Measurements from ENCODE around the gene FTSJ3. TPM values are rescaled to one million over a fixed set of nuclear protein-coding genes. Genes with fewer than 3 reads are reported as not detected.
A peak's percentile ranks its signal among the peaks of the same experiment; 100 is the strongest.
"Not testable (repeated sequence)": the region's sequence is repeated elsewhere in the genome, so short reads cannot be mapped to it uniquely, and the experiment has no call there.

FTSJ3 gene
- total RNA-seq, 1 experiment from 2014 or later = 82.4 TPM

DNA sequence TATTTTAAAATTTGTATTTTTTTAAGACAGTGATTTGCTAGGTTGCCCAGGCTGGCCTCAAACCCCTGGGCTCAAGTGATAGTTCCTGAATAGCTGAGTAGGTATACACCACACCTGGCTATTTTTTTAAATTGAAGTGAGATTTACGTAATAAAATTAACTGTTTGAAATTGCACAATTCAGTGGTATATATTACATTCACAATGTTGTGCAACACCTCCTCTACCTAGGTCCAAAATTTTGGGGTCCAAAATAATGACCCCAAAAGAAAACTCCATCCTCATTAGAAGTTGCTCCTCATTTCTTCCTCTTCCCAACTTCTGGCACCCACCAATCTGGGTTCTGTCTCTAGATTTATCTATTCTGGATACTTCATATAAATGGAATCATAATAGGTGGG lies 18.0 kb upstream of the FTSJ3 start:
- DNase-seq = no peak
- Histone ChIP-seq H4K20me1 (ENCODE audit: low read length) (0 out of 2 replicates have a peak, but pooled peaks cover 1% of the 10 kb centered on the region), H3K36me3 (ENCODE audit: low read depth, low read length) (no peaks in the 10 kb centered on the region), H2AFZ (ENCODE audit: low read length) (no peak overlapping the region), H3K4me1 (ENCODE audit: insufficient read depth, low read length) (peaks cover 9% of the 10 kb centered on the region), H3F3A (ENCODE audit: low read length, unreplicated experiment) (no peaks in the 10 kb centered on the region), H3K4me3 (ENCODE audit: low read length) (no peak overlapping the region), H3K27ac (ENCODE audit: low read length) (no peak overlapping the region), H3K27me3 (ENCODE audit: low read length) (no peaks in the 10 kb centered on the region), H3K9ac (ENCODE audit: low read length) (no peak overlapping the region), H3K4me2 (ENCODE audit: low read length) (no peak overlapping the region), H3K9me2 (replicated peaks; ENCODE audit: low read length) (no peaks in the 10 kb centered on the region), H3K79me2 (ENCODE audit: low read length) (peaks cover 18% of the 10 kb centered on the region), H3K9me3 (ENCODE audit: low read length) (peaks cover 3% of the 10 kb centered on the region; the same call in 1 of the 2 replicates)
- ChIA-PET CTCF (no interaction called here), POLR2A (ENCODE audit: unreplicated experiment) (no interaction called here)
- BruUV-seq (replicated peaks) = no TSS peak
- TF ChIP-seq, protein P1, sequence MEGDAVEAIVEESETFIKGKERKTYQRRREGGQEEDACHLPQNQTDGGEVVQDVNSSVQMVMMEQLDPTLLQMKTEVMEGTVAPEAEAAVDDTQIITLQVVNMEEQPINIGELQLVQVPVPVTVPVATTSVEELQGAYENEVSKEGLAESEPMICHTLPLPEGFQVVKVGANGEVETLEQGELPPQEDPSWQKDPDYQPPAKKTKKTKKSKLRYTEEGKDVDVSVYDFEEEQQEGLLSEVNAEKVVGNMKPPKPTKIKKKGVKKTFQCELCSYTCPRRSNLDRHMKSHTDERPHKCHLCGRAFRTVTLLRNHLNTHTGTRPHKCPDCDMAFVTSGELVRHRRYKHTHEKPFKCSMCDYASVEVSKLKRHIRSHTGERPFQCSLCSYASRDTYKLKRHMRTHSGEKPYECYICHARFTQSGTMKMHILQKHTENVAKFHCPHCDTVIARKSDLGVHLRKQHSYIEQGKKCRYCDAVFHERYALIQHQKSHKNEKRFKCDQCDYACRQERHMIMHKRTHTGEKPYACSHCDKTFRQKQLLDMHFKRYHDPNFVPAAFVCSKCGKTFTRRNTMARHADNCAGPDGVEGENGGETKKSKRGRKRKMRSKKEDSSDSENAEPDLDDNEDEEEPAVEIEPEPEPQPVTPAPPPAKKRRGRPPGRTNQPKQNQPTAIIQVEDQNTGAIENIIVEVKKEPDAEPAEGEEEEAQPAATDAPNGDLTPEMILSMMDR (conservative IDR thresholded peaks at IDR 0.05; ENCODE audit: low read depth, low read length) = no peak
- no peak for TF ChIP-seq EZH2phosphoT487 (IDR thresholded peaks at IDR 0.05; ENCODE audit: borderline replicate concordance, low read length)
- no peak for TF ChIP-seq EZH2 (IDR thresholded peaks at IDR 0.05; ENCODE audit: low read length, unreplicated experiment)
- ATAC-seq = no peak
- intact Hi-C loops (cut with micrococcal nuclease) = no loop called here

DNA sequence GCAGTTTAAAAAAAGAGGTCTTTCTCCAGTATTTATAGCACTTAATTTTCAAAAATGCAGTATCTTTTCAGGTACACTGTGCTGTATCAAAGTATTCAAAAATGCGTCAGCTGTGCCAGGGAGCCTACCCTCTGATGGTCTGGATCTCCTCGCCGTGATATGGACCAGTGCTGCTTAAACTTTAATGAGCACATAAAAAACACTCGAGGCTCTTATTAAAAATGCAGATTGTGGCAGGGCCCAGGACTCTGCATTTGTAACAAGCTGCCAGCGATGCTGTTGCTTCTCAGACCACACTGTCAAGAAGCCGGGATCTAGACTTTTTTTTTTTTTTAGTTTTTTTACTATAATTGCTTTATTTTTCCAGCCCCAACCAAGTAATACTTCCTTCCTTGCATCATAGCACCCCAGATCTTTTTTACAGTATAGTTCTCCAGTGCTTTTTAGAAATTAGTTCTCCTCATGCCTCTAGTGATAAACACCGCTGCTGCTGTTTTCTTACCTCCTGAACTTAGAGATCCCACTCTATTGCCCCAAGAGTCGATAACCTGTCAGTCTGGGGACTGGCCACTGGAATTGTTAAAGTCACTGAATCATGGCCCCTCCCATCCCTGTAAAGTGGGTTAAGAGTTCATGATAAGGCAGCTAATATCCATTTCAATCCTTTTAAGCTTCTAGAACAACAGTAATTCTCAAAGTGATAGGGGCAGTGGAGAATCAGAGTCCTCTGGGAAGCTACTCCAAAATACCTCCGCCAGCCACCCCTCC lies 16.6 kb upstream of the FTSJ3 start:
- no TSS peak for BruUV-seq (replicated peaks)
- Histone ChIP-seq H3K27ac (ENCODE audit: low read length) (no peak overlapping the region), H3K4me2 (ENCODE audit: low read length) (peak overlapping the region; percentile 77; the same call in 1 of the 2 replicates), H3K4me3 (ENCODE audit: low read length) (no peak overlapping the region), H3K79me2 (ENCODE audit: low read length) (peaks cover 32% of the 10 kb centered on the region), H3K9me3 (ENCODE audit: low read length) (peaks cover 3% of the 10 kb centered on the region; the same call in 1 of the 2 replicates), H3K9ac (ENCODE audit: low read length) (no peak overlapping the region), H3K9me2 (replicated peaks; ENCODE audit: low read length) (no peaks in the 10 kb centered on the region), H2AFZ (ENCODE audit: low read length) (peak overlapping the region; percentile 80; the same call in 1 of the 2 replicates), H3K27me3 (ENCODE audit: low read length) (no peaks in the 10 kb centered on the region), H3K36me3 (ENCODE audit: low read depth, low read length) (no peaks in the 10 kb centered on the region), H4K20me1 (ENCODE audit: low read length) (0 out of 2 replicates have a peak, but pooled peaks cover 3% of the 10 kb centered on the region), H3F3A (ENCODE audit: low read length, unreplicated experiment) (no peaks in the 10 kb centered on the region), H3K4me1 (ENCODE audit: insufficient read depth, low read length) (peaks cover 20% of the 10 kb centered on the region)
- intact Hi-C loops (cut with micrococcal nuclease) = loop anchor here (1.0 kb wide), 1 partner anchor 17 kb away; the partner anchor contains the start of genes FTSJ3 and PSMC5
- ChIA-PET POLR2A (ENCODE audit: unreplicated experiment) (no interaction called here), CTCF (interaction anchor here (0.6 to 0.9 kb wide), 3 partner anchors 17 to 35 kb away, joined by 4 to 14 read pairs (median 12); no protein-coding TSS in a partner anchor)
- no peak for ATAC-seq
- DNase-seq = no peak
- TF ChIP-seq EZH2phosphoT487 (IDR thresholded peaks at IDR 0.05; ENCODE audit: borderline replicate concordance, low read length) = no peak
- TF ChIP-seq, protein P1 (conservative IDR thresholded peaks at IDR 0.05; ENCODE audit: low read depth, low read length) = no peak

DNA sequence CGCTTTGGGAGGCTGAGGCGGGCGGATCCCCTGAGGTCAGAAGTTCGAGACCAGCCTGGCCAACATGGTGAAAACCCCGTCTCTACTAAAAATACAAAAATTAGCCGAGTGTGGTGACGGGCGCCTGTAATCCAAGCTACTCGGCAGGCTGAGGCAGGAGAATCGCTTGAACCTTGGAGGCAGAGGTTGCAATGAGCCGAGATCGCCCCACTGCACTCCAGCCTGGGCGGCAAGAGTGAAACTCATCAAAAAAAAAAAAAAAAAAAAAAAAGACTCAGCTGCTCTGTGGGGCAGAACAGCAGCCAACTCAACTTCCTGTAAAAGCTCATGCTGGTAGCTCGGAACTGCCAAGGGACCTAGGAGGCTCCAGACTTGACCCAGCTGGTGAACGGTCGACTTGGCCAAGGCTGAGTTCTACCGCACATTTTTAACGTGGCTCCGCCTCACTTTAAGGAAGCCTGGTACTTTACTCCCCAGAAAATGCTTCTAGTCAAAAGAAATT lies 16.0 kb upstream of the FTSJ3 start:
- not testable (repeated sequence) for H3K9me3 ChIP-seq (ENCODE audit: low read length); H3K9me2 ChIP-seq (replicated peaks; ENCODE audit: low read length); H3K36me3 ChIP-seq (ENCODE audit: low read depth, low read length); ATAC-seq; DNase-seq; H3K27me3 ChIP-seq (ENCODE audit: low read length); H3F3A ChIP-seq (ENCODE audit: low read length, unreplicated experiment); H4K20me1 ChIP-seq (ENCODE audit: low read length); H3K27ac ChIP-seq (ENCODE audit: low read length)
- intact Hi-C loops (cut with micrococcal nuclease) = loop anchor here (1.0 kb wide), 1 partner anchor 16 kb away; the partner anchor contains the start of genes FTSJ3 and PSMC5
- BruUV-seq (replicated peaks) = TSS peak; percentile 91
- Histone ChIP-seq H3K4me1 (ENCODE audit: insufficient read depth, low read length) (peaks cover 27% of the 10 kb centered on the region), H3K9ac (ENCODE audit: low read length) (peak overlapping the region; percentile 17; the same call in 1 of the 2 replicates), H2AFZ (ENCODE audit: low read length) (peak overlapping the region; percentile 80), H3K79me2 (ENCODE audit: low read length) (peaks cover 38% of the 10 kb centered on the region), H3K4me3 (ENCODE audit: low read length) (peak overlapping the region; percentile 53), H3K4me2 (ENCODE audit: low read length) (peak overlapping the region; percentile 77)
- ChIA-PET POLR2A (ENCODE audit: unreplicated experiment) (interaction anchor here (1.0 kb wide), 1 partner anchor 70 kb away, joined by 4 read pairs; the partner anchor contains the start of gene CCDC47), CTCF (interaction anchor here (0.6 to 0.9 kb wide), 3 partner anchors 17 to 35 kb away, joined by 4 to 14 read pairs (median 12); no protein-coding TSS in a partner anchor)

Data from PC-3 (cell line).